K562 (cell line): ENCODE measurements around the gene ADGRB3.

Experiments used
- CTCF ChIP-seq, 3 experiments: IDR thresholded peaks in 2 of 3; conservative IDR thresholded peaks in 1 of 3; 2 replicates each; pipeline ENCODE4 v1.5.1; 2011 to 2012; ENCODE audit warnings: low read length in 3 of 3, mild to moderate bottlenecking in 3 of 3, control low read depth in 2 of 3, improper control_type of control experiment in 1 of 3, inconsistent platforms in 1 of 3, low read depth in 1 of 3, mixed read lengths in 1 of 3, moderate library complexity in 1 of 3; ENCODE audit not compliant: insufficient read depth in 2 of 3
- CTCFL ChIP-seq: IDR thresholded peaks from 2 replicates; pipeline ENCODE4 v1.6.1; 2011; ENCODE audit warnings: borderline replicate concordance, low read depth, mild to moderate bottlenecking, moderate library complexity, low read length; ENCODE audit not compliant: insufficient read depth, poor library complexity, severe bottlenecking
- E2F6 ChIP-seq, 2 experiments: IDR thresholded peaks; 2 replicates each; pipeline ENCODE4 v1.6.1; 2011; ENCODE audit warnings: borderline replicate concordance in 1 of 2, control low read depth in 1 of 2, low read depth in 1 of 2, low read length in 1 of 2, mild to moderate bottlenecking in 1 of 2, mixed read lengths in 1 of 2, moderate library complexity in 1 of 2; ENCODE audit not compliant: insufficient read depth in 1 of 2, insufficient read length in 1 of 2, poor library complexity in 1 of 2, severe bottlenecking in 1 of 2; ENCODE audit errors: extremely low read depth in 1 of 2
- FOSL1 ChIP-seq: fragments of 200-800 bp; sonication (Bioruptor generic); conservative IDR thresholded peaks from 2 replicates; pipeline ENCODE4 v1.6.1; 2016; ENCODE audit warnings: missing genetic modification characterization, missing compliant biosample characterization
- HDAC1 ChIP-seq, 2 experiments: fragments of 450-650 bp; IDR thresholded peaks; 2 replicates each; pipeline ENCODE4 v1.6.1; 2016 to 2017; ENCODE audit warnings: inconsistent platforms in 1 of 2, mild to moderate bottlenecking in 1 of 2, moderate library complexity in 1 of 2
- NR2C1 ChIP-seq, 2 experiments: fragments of 450-650 bp; IDR thresholded peaks; 2 replicates each; pipeline ENCODE4 v1.6.1; 2017; ENCODE audit warnings: mild to moderate bottlenecking in 2 of 2, antibody characterized with exemption in 1 of 2, inconsistent platforms in 1 of 2, missing compliant biosample characterization in 1 of 2, missing genetic modification characterization in 1 of 2
- PHF21A ChIP-seq: fragments of 450-650 bp; IDR thresholded peaks from 2 replicates; pipeline ENCODE4 v1.6.1; 2017; ENCODE audit warnings: low read depth, borderline replicate concordance
- PPARD ChIP-seq: fragments of 250-450 bp; sonication (Bioruptor Pico); IDR thresholded peaks from 2 replicates; pipeline ENCODE4 v1.8.0; 2022; ENCODE audit warnings: inconsistent platforms, mild to moderate bottlenecking, moderate library complexity
- SIN3A ChIP-seq, 2 experiments: fragments of 150-350 bp in 1 of 2; IDR thresholded peaks; 2 replicates each; pipeline ENCODE4 v1.6.1; 2011 to 2016; ENCODE audit warnings: borderline replicate concordance in 2 of 2, low read depth in 2 of 2, low read length in 2 of 2, mild to moderate bottlenecking in 2 of 2, moderate library complexity in 2 of 2; ENCODE audit not compliant: control insufficient read depth in 1 of 2
- SMC3 ChIP-seq: conservative IDR thresholded peaks from 2 replicates; pipeline ENCODE4 v1.6.1; 2011; ENCODE audit warnings: low read depth, low read length, improper control_type of control experiment; ENCODE audit not compliant: insufficient read depth
- TAF1 ChIP-seq: IDR thresholded peaks from 2 replicates; pipeline ENCODE4 v1.6.1; 2011; ENCODE audit warnings: mild to moderate bottlenecking, low read length, moderate library complexity; ENCODE audit not compliant: insufficient read depth, control insufficient read depth, severe bottlenecking; ENCODE audit errors: extremely low read depth
- ZBTB26 ChIP-seq: fragments of 450-650 bp; formaldehyde crosslinking; IDR thresholded peaks from 2 replicates; pipeline ENCODE4 v1.4.0; 2022; ENCODE audit warnings: missing genetic modification characterization
- ZBTB49 ChIP-seq: sonication (generic); formaldehyde crosslinking; IDR thresholded peaks from 2 replicates; pipeline ENCODE4 v1.8.0; 2022; ENCODE audit warnings: missing genetic modification reagents, mild to moderate bottlenecking, borderline replicate concordance
- ZFP91 ChIP-seq: sonication (generic); formaldehyde crosslinking; IDR thresholded peaks from 2 replicates; pipeline ENCODE4 v1.8.0; 2022; ENCODE audit warnings: mild to moderate bottlenecking, missing genetic modification reagents

GRCh38 chr6:68958327-68958726 is 323.2 kb downstream of the ADGRB3 start:
- no peak for TF ChIP-seq ZBTB49 (CRISPR knock-in tag)
- TF ChIP-seq PHF21A, result no peak
- TF ChIP-seq ZFP91, result no peak
- TF ChIP-seq NR2C1 (IDR thresholded peaks at IDR 0.05), result no peak
- no peak for TF ChIP-seq NR2C1 (tag; IDR thresholded peaks at IDR 0.05)
- TF ChIP-seq CTCF (IDR thresholded peaks at IDR 0.05 in 2 of 3, conservative IDR thresholded peaks at IDR 0.05 in 1 of 3; ENCODE audit: insufficient read depth in 2 of 3, low read depth in 1 of 3, low read length in 3 of 3), result peak in 2 of 3 experiments; percentile 6 to 47; a peak in 3 of 6 replicates
- TF ChIP-seq FOSL1 (tag), result no peak
- TF ChIP-seq ZBTB26 (CRISPR knock-in tag), result no peak
- TF ChIP-seq E2F6 (IDR thresholded peaks at IDR 0.05; ENCODE audit: borderline replicate concordance in 1 of 2, extremely low read depth in 1 of 2, insufficient read depth in 1 of 2, insufficient read length in 1 of 2, low read depth in 1 of 2, low read length in 1 of 2, poor library complexity in 1 of 2, severe bottlenecking in 1 of 2), result no peak
- no peak for TF ChIP-seq HDAC1 (IDR thresholded peaks at IDR 0.05)
- 0 out of 2 replicates have a peak, but pooled peaks have one; percentile 13 for TF ChIP-seq SMC3
- TF ChIP-seq PPARD (CRISPR knock-in tag), result no peak
- TF ChIP-seq CTCFL, result no peak
- no peak for TF ChIP-seq SIN3A (IDR thresholded peaks at IDR 0.05; ENCODE audit: borderline replicate concordance in 2 of 2, control insufficient read depth in 1 of 2, low read depth in 2 of 2, low read length in 2 of 2)
- TF ChIP-seq TAF1, result no peak
